Measurements from ENCODE around the gene IDI1.
"Not testable (repeated sequence)": the region's sequence is repeated elsewhere in the genome, so short reads cannot be mapped to it uniquely, and the experiment has no call there.

IDI1 gene

DNA sequence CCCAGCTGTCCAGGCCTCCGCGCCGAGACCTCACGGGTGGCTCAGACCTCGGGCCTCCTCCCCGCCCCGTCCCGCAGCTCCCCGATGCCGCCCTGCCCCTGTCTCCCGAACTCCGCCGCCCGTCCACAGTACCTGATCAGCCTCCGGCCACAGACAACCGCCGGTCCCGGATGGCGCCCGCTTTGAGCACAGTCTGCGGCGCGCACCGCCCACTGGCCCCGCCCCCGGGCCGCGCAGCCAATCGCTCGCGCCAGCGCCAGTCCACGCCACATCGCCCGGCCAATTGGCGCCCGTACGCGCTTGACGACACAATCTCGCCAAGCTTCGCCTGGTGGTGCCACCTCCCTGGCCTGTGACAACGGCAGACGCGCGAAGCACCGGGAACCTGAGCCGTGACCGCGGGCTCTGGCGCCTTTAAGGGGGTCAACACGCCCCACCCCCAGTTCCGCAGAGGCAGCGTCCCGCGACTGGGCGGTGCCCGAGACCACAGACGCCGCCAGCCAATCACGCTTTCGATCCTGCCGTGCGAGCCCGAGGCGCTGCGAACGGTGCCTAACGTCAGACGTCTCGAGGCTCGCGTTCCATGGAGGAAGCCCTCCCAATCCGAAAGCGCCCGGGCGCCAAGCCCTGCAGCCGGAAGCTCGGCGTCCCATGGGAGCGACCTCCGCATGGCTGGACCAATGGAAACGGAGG, at the start of gene IDI1:
Gene IDI1 (minus strand): TSS at position 388 of the 693 bp plus-strand sequence. CDS start 116 bp downstream, at position 272.
- DNase-seq, result peak; percentile 99

- no peak for DNase-seq
Measured at GRCh38 chr10:1097436-1097835, 48.5 kb upstream of the IDI1 start.

DNA sequence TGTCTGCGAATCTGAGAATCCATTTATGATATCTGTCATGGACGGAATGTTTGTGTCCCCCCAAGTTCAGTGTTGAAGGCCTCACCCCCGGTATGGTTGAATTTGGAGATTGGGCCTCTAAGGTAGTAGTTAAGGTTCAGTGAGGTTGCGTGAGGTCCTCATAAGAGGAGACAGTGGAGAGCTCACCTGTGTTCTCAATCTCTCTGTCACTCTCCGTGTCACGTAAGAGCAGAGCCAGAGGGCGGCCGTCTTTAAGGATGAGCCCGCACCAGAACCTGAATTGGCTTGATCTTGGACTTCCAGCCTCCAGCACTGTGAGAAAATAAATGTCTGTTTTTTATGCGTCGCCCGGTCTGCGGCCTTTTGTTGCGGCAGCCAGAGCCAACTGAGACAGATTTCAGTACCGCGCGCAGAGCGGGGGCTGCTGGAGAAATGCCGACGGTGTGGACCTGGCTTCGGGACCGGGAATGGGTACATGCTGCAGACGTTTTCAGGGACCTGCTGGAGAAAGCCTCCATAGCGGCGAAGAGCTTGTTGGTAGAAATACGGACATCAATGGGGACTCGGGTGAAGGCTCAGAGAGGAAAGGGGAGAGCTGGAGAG, 47.5 kb upstream of the IDI1 start:
- DNase-seq, result no peak

DNA sequence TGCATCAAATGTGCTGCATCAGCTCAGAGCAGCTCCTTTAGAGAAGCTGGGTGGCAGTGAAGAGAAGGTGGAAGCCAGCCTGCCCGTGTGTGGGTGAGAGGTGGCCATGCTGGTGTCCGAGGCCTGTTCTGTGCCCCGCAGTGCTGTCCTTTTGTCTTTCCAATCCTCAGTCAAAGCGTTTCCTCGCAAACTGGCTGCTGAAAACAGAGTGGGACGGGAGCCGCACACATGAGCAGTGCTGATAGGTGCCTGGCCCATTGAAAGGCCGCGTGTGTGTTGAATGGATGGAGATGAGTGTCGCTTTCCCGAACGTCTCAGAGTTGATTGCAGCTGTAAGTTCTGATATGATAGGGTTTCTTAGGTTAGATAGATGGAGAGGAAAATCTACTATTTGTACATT, 46.6 kb upstream of the IDI1 start:
- DNase-seq, result no peak

GRCh38 chr10:1094112-1095057, 45.5 kb upstream of the IDI1 start:
- no peak for DNase-seq

- no peak for DNase-seq
Measured at GRCh38 chr10:1093696-1094095, 44.8 kb upstream of the IDI1 start.

GRCh38 chr10:1090696-1091095, 41.8 kb upstream of the IDI1 start:
- no peak for DNase-seq

GRCh38 chr10:1089017-1089689, 40.2 kb upstream of the IDI1 start:
- DNase-seq, result no peak

DNA sequence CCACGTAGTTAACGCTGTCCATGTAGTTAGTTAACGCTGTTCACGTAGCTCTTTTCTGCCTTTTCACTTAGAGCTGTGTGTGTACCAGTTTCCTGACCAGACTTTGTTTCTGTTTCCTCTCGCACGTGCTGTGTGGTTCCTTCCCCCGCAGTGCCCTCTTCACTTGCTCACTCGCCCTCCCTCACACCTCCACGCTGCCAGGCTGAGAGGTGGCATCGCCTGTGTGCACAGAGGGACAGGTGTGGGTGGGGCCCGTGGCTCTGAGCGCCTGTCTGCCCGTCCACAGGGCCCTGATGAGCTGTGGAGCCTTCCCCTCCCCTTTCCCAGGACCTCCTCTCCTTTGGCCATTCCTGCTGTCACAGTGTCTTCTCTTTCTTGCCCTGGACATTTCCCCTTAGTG, 37.9 kb upstream of the IDI1 start:
- DNase-seq, result no peak

DNA sequence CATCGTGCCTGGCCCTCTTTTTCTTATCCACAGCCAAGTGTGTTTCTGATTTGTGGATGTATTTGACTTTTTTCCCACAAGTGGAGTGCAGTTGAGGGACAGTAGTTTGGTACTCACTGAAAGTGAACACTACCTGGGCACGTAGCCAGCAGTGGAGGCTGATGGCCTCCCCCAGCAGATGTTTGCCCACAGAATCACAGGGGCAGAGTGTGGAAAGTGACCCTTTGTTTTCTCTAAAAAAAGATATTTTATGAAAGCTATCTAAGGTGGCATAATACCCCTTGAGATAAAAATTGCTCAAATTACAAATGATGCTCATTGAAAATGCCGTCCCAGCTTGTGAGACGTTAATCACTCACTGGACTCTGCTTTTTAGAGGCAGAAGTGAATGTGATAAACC, 36.3 kb upstream of the IDI1 start:
- no peak for DNase-seq

- no peak for DNase-seq
Measured at GRCh38 chr10:1084011-1084950, 35.4 kb upstream of the IDI1 start.

DNA sequence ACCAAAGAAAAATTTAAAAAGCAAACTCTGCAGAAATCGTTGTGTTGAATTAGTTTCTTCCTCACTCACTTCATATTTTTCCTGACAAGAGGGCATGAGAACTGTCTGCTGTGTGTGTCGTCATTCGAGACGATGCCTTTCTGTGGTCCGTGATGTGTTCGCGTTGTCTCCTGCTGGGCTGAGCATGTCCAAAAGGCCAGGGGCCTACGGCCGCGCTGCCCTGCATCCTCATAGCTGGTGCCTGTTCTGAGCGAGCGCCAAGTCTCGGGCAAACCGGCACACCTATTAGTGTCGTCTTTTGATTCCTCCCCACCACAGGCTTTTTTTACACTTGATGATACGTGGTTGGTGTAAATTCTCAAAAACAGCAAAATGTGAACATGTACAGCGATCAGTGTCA, 34.7 kb upstream of the IDI1 start:
- DNase-seq, result no peak

GRCh38 chr10:1078668-1079067, 29.7 kb upstream of the IDI1 start:
- DNase-seq, result no peak

- no peak for DNase-seq
Measured at GRCh38 chr10:1074748-1075308, 25.9 kb upstream of the IDI1 start.

GRCh38 chr10:1074052-1074747, 25.3 kb upstream of the IDI1 start:
- no peak for DNase-seq

- no peak for DNase-seq
Measured at GRCh38 chr10:1070919-1071318, 22.0 kb upstream of the IDI1 start.

GRCh38 chr10:1068380-1069361, 19.8 kb upstream of the IDI1 start:
- no peak for DNase-seq

GRCh38 chr10:1066734-1067133, 17.8 kb upstream of the IDI1 start:
- DNase-seq, result not testable (repeated sequence)

DNA sequence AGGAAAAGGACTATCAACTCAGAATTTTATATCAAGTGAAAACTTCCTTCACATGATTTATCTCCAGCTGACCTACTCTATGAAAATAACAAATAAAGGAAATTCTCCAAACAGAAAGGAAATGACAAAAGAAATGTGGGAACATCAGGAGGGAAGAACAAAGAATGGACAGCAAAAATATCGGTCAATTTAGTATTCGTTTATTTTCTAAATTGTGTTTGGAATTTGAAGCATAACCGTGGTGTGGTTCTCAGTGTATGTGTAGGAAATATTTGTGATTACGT, 16.0 kb upstream of the IDI1 start:
- no peak for DNase-seq
